ENCODE measurements around the gene METAP1D.

The METAP1D gene

GRCh38 chr2:172129404-172129803, 129.7 kb downstream of the METAP1D start:
- H3K27ac ChIP-seq (ENCODE audit: low read depth, low read length) = no peak overlapping the region
- no peak overlapping the region for H3K4me2 ChIP-seq (ENCODE audit: low read depth, low read length, poor library complexity, severe bottlenecking)
- H3K4me3 ChIP-seq (ENCODE audit: insufficient read depth, low read length, poor library complexity, severe bottlenecking) = no peak overlapping the region
- H3K9ac ChIP-seq (ENCODE audit: low read length) = no peak overlapping the region
- no peaks in the 10 kb centered on the region for H4K20me1 ChIP-seq (ENCODE audit: low read depth, low read length)
- no peaks in the 10 kb centered on the region for H3K36me3 ChIP-seq (ENCODE audit: low read length)
- no peaks in the 10 kb centered on the region for H3F3A ChIP-seq (ENCODE audit: insufficient read depth)
- TF ChIP-seq EZH2phosphoT487 (conservative IDR thresholded peaks at IDR 0.05; ENCODE audit: low read length) = no peak
- no peaks in the 10 kb centered on the region for H3K9me3 ChIP-seq (ENCODE audit: insufficient read depth, low read length)
- no peaks in the 10 kb centered on the region for H3K9me2 ChIP-seq (replicated peaks; ENCODE audit: insufficient read depth, low read length)
- H2AFZ ChIP-seq (ENCODE audit: low read depth, low read length, severe bottlenecking) = no peak overlapping the region
- no peaks in the 10 kb centered on the region; the same call in 1 of the 2 replicates for H3K27me3 ChIP-seq (ENCODE audit: low read length)
- H3K79me2 ChIP-seq (ENCODE audit: insufficient read depth, low read length) = no peaks in the 10 kb centered on the region
